ENCODE results near the gene PGM1. TPM values are rescaled to one million over a fixed set of nuclear protein-coding genes. Genes with fewer than 3 reads are reported as not detected.

The PGM1 gene
- total RNA-seq: 126 and 128 TPM in 2 replicates

- H3K79me2 ChIP-seq (ENCODE audit: insufficient read depth, low read length): peaks cover 31% of the 10 kb centered on the region
- no peaks in the 10 kb centered on the region for H3K36me3 ChIP-seq (ENCODE audit: insufficient read depth, low read length)
- no peaks in the 10 kb centered on the region for H3K9me3 ChIP-seq (ENCODE audit: low read depth, low read length)
- peak within 1 kb of the TSS; percentile 96 for H3K4me3 ChIP-seq (ENCODE audit: insufficient read depth, low read length)
- H3K27me3 ChIP-seq (ENCODE audit: insufficient read depth, low read length): no peaks in the 10 kb centered on the region
- H3K27ac ChIP-seq (ENCODE audit: low read depth, low read length): peak within 1 kb of the TSS; percentile 80
- H3K4me1 ChIP-seq (ENCODE audit: insufficient read depth, low read length): peaks cover 16% of the 10 kb centered on the region
- H3K4me2 ChIP-seq (ENCODE audit: insufficient read depth, low read length): peak within 1 kb of the TSS; percentile 93
- peaks cover 14% of the 10 kb centered on the region for H4K20me1 ChIP-seq (ENCODE audit: insufficient read depth, low read length)
- peak within 1 kb of the TSS; percentile 98 for H2AFZ ChIP-seq (ENCODE audit: low read length)
- TF ChIP-seq CTCF (IDR thresholded peaks at IDR 0.05; ENCODE audit: extremely low read depth, low read depth, low read length): no peak
- DNase-seq (ENCODE audit: insufficient read length, low spot score, missing footprints): peak; percentile 94
Measured at GRCh38 chr1:63593303-63593885, at the start of gene PGM1. Gene PGM1, plus strand, starts transcription at chr1:63593411. Its CDS starts 78 bp downstream, at chr1:63593489.

GRCh38 chr1:63545780-63546179 lies 47.4 kb upstream of the PGM1 start:
- Histone ChIP-seq H3K79me2 (ENCODE audit: insufficient read depth, low read length) (no peaks in the 10 kb centered on the region), H3K27me3 (ENCODE audit: insufficient read depth, low read length) (no peaks in the 10 kb centered on the region), H3K36me3 (ENCODE audit: insufficient read depth, low read length) (no peaks in the 10 kb centered on the region), H3K27ac (ENCODE audit: low read depth, low read length) (peak overlapping the region; percentile 13), H3K4me3 (ENCODE audit: insufficient read depth, low read length) (no peak overlapping the region), H3K4me2 (ENCODE audit: insufficient read depth, low read length) (no peak overlapping the region), H3K9me3 (ENCODE audit: low read depth, low read length) (no peaks in the 10 kb centered on the region), H3K4me1 (ENCODE audit: insufficient read depth, low read length) (peaks cover 9% of the 10 kb centered on the region), H2AFZ (ENCODE audit: low read length) (no peak overlapping the region), H4K20me1 (ENCODE audit: insufficient read depth, low read length) (no peaks in the 10 kb centered on the region)
- DNase-seq (ENCODE audit: insufficient read length, low spot score, missing footprints): peak; percentile 2
- no peak for TF ChIP-seq CTCF (IDR thresholded peaks at IDR 0.05; ENCODE audit: extremely low read depth, low read depth, low read length)

GRCh38 chr1:63547621-63548294 lies 45.5 kb upstream of the PGM1 start:
- H3K27me3 ChIP-seq (ENCODE audit: insufficient read depth, low read length): no peaks in the 10 kb centered on the region
- H3K4me1 ChIP-seq (ENCODE audit: insufficient read depth, low read length): peaks cover 9% of the 10 kb centered on the region
- H3K36me3 ChIP-seq (ENCODE audit: insufficient read depth, low read length): no peaks in the 10 kb centered on the region
- no peaks in the 10 kb centered on the region for H3K79me2 ChIP-seq (ENCODE audit: insufficient read depth, low read length)
- no peaks in the 10 kb centered on the region for H4K20me1 ChIP-seq (ENCODE audit: insufficient read depth, low read length)
- DNase-seq (ENCODE audit: insufficient read length, low spot score, missing footprints): peak; percentile 65
- no peaks in the 10 kb centered on the region for H3K9me3 ChIP-seq (ENCODE audit: low read depth, low read length)
- TF ChIP-seq CTCF (IDR thresholded peaks at IDR 0.05; ENCODE audit: extremely low read depth, low read depth, low read length): no peak
- H3K4me2 ChIP-seq (ENCODE audit: insufficient read depth, low read length): peak overlapping the region; percentile 58
- H2AFZ ChIP-seq (ENCODE audit: low read length): peak overlapping the region; percentile 67
- H3K27ac ChIP-seq (ENCODE audit: low read depth, low read length): peak overlapping the region; percentile 95
- peak overlapping the region; percentile 17 for H3K4me3 ChIP-seq (ENCODE audit: insufficient read depth, low read length)

GRCh38 chr1:63548303-63548702 lies 44.9 kb upstream of the PGM1 start:
- no peak for TF ChIP-seq CTCF (IDR thresholded peaks at IDR 0.05; ENCODE audit: extremely low read depth, low read depth, low read length)
- no peaks in the 10 kb centered on the region for H3K79me2 ChIP-seq (ENCODE audit: insufficient read depth, low read length)
- peaks cover 9% of the 10 kb centered on the region for H3K4me1 ChIP-seq (ENCODE audit: insufficient read depth, low read length)
- H3K4me2 ChIP-seq (ENCODE audit: insufficient read depth, low read length): peak overlapping the region; percentile 58
- peak overlapping the region; percentile 67 for H2AFZ ChIP-seq (ENCODE audit: low read length)
- DNase-seq (ENCODE audit: insufficient read length, low spot score, missing footprints): no peak
- no peaks in the 10 kb centered on the region for H3K27me3 ChIP-seq (ENCODE audit: insufficient read depth, low read length)
- H3K27ac ChIP-seq (ENCODE audit: low read depth, low read length): peak overlapping the region; percentile 95
- no peaks in the 10 kb centered on the region for H3K9me3 ChIP-seq (ENCODE audit: low read depth, low read length)
- H3K36me3 ChIP-seq (ENCODE audit: insufficient read depth, low read length): no peaks in the 10 kb centered on the region
- H3K4me3 ChIP-seq (ENCODE audit: insufficient read depth, low read length): no peak overlapping the region
- H4K20me1 ChIP-seq (ENCODE audit: insufficient read depth, low read length): no peaks in the 10 kb centered on the region

Measured in osteoblast (primary cell).